Neutrophil (primary cell): Measurements from ENCODE around the gene IL1RL2.

Source experiments
- H3K27ac ChIP-seq: fragments of 200-600 bp; sonication (generic); 2 replicates; pipeline ENCODE4 v1.5.1; 2016; ENCODE audit warnings: mild to moderate bottlenecking, moderate library complexity
- H3K27me3 ChIP-seq: fragments of 200-600 bp; sonication (generic); 2 replicates; pipeline ENCODE4 v1.6.0; 2016; ENCODE audit warnings: mild to moderate bottlenecking
- H3K36me3 ChIP-seq: fragments of 200-600 bp; sonication (generic); 2 replicates; pipeline ENCODE4 v1.5.1; 2017
- H3K4me1 ChIP-seq, 2 experiments: fragments of 200-600 bp in 1 of 2; sonication (generic) in 1 of 2; 1 replicate in 1 of 2; 2 replicates in 1 of 2; pipeline versions ENCODE4 v1.5.1 to v1.6.1; 2013 to 2016; ENCODE audit warnings: low read depth in 1 of 2, low read length in 1 of 2, mild to moderate bottlenecking in 1 of 2, moderate library complexity in 1 of 2; ENCODE audit not compliant: control insufficient read depth in 1 of 2, insufficient read depth in 1 of 2
- H3K4me3 ChIP-seq, 2 experiments: fragments of 200-600 bp in 1 of 2; sonication (generic) in 1 of 2; 1 replicate in 1 of 2; 2 replicates in 1 of 2; pipeline ENCODE4 v1.5.1; 2013 to 2016; ENCODE audit warnings: low read depth in 1 of 2, low read length in 1 of 2, mild to moderate bottlenecking in 1 of 2, moderate library complexity in 1 of 2
- H3K9me3 ChIP-seq: fragments of 200-600 bp; sonication (generic); 2 replicates; pipeline ENCODE4 v1.5.1; 2016
- TF ChIP-seq, protein P1 (sequence below): fragments of 200-600 bp; sonication (generic); IDR thresholded peaks from 2 replicates; pipeline ENCODE4 v1.5.1; 2016; ENCODE audit warnings: antibody characterized with exemption

The IL1RL2 gene

DNA sequence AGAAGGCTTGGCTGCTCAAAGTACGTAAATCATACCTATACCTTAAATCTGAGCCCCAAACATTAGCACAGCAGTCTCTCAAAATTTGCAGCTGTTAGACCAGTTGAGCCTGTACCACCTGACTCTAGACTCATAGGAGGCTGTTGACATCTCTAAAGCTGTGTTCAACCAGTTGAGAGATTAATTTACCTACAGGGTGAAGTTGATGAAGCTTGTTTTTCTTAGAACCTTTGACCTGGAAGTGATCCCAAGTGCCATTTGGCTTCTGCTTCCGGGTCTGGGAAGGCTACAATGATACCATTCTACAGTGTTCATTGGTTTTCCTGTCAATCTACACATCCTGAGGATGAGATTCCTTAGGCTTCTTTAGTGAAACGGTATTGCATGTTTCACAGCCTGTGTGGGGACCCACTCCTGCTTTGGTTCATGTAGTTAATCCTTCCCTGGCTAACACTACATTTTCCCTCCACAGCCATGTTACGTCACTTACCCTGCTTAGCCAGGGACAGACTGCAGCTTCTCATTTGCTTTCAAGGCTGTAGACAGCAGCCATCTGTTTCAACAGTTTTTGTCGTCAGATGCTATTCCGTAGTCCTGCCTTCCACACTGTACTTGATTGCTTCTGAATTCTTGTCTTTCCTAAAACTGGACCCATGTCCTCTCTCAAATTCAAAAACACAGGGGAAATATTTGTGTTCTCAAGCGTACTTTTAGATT lies 4.7 kb upstream of the IL1RL2 start:
- H3K4me1 ChIP-seq, result peaks cover under 1 to 1% of the 10 kb centered on the region in 2 experiments
- H3K9me3 ChIP-seq, result no peaks in the 10 kb centered on the region
- no peak overlapping the region for H3K4me3 ChIP-seq
- no peak overlapping the region for H3K27ac ChIP-seq
- TF ChIP-seq, protein P1, sequence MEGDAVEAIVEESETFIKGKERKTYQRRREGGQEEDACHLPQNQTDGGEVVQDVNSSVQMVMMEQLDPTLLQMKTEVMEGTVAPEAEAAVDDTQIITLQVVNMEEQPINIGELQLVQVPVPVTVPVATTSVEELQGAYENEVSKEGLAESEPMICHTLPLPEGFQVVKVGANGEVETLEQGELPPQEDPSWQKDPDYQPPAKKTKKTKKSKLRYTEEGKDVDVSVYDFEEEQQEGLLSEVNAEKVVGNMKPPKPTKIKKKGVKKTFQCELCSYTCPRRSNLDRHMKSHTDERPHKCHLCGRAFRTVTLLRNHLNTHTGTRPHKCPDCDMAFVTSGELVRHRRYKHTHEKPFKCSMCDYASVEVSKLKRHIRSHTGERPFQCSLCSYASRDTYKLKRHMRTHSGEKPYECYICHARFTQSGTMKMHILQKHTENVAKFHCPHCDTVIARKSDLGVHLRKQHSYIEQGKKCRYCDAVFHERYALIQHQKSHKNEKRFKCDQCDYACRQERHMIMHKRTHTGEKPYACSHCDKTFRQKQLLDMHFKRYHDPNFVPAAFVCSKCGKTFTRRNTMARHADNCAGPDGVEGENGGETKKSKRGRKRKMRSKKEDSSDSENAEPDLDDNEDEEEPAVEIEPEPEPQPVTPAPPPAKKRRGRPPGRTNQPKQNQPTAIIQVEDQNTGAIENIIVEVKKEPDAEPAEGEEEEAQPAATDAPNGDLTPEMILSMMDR, result no peak
- peaks cover 14% of the 10 kb centered on the region for H3K27me3 ChIP-seq
- peaks cover 13% of the 10 kb centered on the region for H3K36me3 ChIP-seq

DNA sequence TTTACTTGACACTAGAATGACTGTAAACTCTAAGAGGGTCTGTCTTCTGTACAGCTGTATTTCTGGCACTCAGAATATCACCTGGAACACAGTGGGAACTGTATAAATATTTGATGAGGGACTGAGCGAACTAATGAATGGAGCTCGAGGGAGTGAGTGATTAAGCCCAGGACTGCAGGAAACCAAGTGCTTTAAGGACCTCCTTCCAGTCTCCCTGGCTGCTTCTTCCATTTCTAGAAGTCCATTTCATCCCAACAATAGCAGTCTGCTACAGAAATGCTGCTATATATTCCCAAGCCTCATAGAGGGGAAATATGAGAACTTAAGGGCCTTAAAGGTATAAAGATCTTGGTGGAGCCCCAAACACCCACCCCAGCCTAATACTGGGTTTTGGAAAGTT lies 2.8 kb upstream of the IL1RL2 start:
- no peaks in the 10 kb centered on the region for H3K36me3 ChIP-seq
- TF ChIP-seq, protein P1, result no peak
- no peak overlapping the region for H3K27ac ChIP-seq
- no peak overlapping the region for H3K4me3 ChIP-seq
- peaks cover 9 to 13% of the 10 kb centered on the region in 2 experiments for H3K4me1 ChIP-seq
- peaks cover 33% of the 10 kb centered on the region for H3K27me3 ChIP-seq
- H3K9me3 ChIP-seq, result no peaks in the 10 kb centered on the region

GRCh38 chr2:102184568-102184967 lies 2.3 kb upstream of the IL1RL2 start:
- no peak overlapping the region for H3K27ac ChIP-seq
- TF ChIP-seq, protein P1, result no peak
- H3K36me3 ChIP-seq, result no peaks in the 10 kb centered on the region
- peaks cover 9 to 13% of the 10 kb centered on the region in 2 experiments for H3K4me1 ChIP-seq
- no peak overlapping the region for H3K4me3 ChIP-seq
- no peaks in the 10 kb centered on the region for H3K9me3 ChIP-seq
- peaks cover 35% of the 10 kb centered on the region for H3K27me3 ChIP-seq

DNA sequence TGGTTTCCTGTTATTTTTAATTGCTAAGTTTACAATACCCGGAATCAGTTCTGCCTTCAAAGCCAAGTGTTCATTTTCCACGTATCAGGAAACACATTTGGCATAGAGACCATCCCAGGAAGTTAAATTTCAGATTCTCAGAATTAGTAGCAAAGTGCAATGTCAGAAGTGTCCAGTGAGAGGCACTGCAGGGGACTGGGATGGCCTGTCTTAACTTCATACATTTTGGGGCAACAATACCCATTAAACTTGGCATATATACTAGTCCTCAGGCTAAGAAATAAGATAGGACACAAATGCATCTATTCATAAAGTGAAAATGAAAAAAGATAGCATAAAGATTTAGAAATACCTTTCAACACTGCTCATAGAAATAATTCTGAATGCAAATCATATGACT lies 1.5 kb upstream of the IL1RL2 start:
- H3K9me3 ChIP-seq, result no peaks in the 10 kb centered on the region
- TF ChIP-seq, protein P1, result peak; percentile 79
- H3K27me3 ChIP-seq, result peaks cover 35% of the 10 kb centered on the region
- no peak overlapping the region for H3K4me3 ChIP-seq
- peaks cover 9 to 13% of the 10 kb centered on the region in 2 experiments for H3K4me1 ChIP-seq
- no peak overlapping the region for H3K27ac ChIP-seq
- no peaks in the 10 kb centered on the region for H3K36me3 ChIP-seq

- H3K27me3 ChIP-seq, result peaks cover 35% of the 10 kb centered on the region
- peak overlapping the region; percentile 63 to 65 for H3K4me3 ChIP-seq
- H3K4me1 ChIP-seq, result peaks cover 9 to 13% of the 10 kb centered on the region in 2 experiments
- no peaks in the 10 kb centered on the region for H3K36me3 ChIP-seq
- H3K27ac ChIP-seq, result peak overlapping the region; percentile 55
- H3K9me3 ChIP-seq, result no peaks in the 10 kb centered on the region
- TF ChIP-seq, protein P1, result peak; percentile 81
Measured at GRCh38 chr2:102187496-102188150, 800 bp downstream of the IL1RL2 start.
